ENCODE measurements around the gene AGK. TPM values are rescaled to one million over a fixed set of nuclear protein-coding genes. Genes with fewer than 3 reads are reported as not detected.

AGK gene
- total and polyA plus RNA-seq, 2 experiments from 2014 or later: 21.9 to 37.9 TPM

DNA sequence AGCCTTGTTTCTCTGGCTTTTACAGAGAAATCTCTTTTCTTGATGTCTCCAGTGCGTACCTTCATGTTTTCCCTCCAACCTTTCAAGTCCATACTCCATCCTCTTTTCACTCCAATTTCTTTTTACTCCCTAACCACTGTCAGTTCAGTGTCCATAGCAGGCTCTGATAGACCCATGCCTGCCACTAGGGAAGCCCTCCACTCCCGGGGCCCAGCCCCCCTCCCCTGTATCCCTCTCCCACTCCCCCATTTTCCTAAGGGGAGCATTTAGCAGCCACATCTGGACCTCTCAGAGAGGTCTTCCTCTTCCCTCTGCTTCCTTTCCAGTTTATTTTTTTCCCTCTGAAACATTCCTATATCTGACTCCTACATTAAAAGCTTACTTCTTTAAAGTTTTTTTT lies 117.6 kb downstream of the AGK start (continued):
- TF ChIP-seq, protein P1, sequence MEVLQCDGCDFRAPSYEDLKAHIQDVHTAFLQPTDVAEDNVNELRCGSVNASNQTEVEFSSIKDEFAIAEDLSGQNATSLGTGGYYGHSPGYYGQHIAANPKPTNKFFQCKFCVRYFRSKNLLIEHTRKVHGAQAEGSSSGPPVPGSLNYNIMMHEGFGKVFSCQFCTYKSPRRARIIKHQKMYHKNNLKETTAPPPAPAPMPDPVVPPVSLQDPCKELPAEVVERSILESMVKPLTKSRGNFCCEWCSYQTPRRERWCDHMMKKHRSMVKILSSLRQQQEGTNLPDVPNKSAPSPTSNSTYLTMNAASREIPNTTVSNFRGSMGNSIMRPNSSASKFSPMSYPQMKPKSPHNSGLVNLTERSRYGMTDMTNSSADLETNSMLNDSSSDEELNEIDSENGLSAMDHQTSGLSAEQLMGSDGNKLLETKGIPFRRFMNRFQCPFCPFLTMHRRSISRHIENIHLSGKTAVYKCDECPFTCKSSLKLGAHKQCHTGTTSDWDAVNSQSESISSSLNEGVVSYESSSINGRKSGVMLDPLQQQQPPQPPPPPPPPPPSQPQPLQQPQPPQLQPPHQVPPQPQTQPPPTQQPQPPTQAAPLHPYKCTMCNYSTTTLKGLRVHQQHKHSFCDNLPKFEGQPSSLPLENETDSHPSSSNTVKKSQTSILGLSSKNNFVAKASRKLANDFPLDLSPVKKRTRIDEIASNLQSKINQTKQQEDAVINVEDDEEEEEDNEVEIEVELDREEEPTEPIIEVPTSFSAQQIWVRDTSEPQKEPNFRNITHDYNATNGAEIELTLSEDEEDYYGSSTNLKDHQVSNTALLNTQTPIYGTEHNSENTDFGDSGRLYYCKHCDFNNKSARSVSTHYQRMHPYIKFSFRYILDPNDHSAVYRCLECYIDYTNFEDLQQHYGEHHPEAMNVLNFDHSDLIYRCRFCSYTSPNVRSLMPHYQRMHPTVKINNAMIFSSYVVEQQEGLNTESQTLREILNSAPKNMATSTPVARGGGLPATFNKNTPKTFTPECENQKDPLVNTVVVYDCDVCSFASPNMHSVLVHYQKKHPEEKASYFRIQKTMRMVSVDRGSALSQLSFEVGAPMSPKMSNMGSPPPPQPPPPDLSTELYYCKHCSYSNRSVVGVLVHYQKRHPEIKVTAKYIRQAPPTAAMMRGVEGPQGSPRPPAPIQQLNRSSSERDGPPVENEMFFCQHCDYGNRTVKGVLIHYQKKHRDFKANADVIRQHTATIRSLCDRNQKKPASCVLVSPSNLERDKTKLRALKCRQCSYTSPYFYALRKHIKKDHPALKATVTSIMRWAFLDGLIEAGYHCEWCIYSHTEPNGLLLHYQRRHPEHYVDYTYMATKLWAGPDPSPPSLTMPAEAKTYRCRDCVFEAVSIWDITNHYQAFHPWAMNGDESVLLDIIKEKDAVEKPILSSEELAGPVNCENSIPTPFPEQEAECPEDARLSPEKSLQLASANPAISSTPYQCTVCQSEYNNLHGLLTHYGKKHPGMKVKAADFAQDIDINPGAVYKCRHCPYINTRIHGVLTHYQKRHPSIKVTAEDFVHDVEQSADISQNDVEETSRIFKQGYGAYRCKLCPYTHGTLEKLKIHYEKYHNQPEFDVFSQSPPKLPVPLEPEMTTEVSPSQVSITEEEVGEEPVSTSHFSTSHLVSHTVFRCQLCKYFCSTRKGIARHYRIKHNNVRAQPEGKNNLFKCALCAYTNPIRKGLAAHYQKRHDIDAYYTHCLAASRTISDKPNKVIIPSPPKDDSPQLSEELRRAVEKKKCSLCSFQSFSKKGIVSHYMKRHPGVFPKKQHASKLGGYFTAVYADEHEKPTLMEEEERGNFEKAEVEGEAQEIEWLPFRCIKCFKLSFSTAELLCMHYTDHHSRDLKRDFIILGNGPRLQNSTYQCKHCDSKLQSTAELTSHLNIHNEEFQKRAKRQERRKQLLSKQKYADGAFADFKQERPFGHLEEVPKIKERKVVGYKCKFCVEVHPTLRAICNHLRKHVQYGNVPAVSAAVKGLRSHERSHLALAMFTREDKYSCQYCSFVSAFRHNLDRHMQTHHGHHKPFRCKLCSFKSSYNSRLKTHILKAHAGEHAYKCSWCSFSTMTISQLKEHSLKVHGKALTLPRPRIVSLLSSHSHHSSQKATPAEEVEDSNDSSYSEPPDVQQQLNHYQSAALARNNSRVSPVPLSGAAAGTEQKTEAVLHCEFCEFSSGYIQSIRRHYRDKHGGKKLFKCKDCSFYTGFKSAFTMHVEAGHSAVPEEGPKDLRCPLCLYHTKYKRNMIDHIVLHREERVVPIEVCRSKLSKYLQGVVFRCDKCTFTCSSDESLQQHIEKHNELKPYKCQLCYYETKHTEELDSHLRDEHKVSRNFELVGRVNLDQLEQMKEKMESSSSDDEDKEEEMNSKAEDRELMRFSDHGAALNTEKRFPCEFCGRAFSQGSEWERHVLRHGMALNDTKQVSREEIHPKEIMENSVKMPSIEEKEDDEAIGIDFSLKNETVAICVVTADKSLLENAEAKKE (CRISPR knock-in tag; IDR thresholded peaks at IDR 0.05): no peak
- TF ChIP-seq, protein P2, sequence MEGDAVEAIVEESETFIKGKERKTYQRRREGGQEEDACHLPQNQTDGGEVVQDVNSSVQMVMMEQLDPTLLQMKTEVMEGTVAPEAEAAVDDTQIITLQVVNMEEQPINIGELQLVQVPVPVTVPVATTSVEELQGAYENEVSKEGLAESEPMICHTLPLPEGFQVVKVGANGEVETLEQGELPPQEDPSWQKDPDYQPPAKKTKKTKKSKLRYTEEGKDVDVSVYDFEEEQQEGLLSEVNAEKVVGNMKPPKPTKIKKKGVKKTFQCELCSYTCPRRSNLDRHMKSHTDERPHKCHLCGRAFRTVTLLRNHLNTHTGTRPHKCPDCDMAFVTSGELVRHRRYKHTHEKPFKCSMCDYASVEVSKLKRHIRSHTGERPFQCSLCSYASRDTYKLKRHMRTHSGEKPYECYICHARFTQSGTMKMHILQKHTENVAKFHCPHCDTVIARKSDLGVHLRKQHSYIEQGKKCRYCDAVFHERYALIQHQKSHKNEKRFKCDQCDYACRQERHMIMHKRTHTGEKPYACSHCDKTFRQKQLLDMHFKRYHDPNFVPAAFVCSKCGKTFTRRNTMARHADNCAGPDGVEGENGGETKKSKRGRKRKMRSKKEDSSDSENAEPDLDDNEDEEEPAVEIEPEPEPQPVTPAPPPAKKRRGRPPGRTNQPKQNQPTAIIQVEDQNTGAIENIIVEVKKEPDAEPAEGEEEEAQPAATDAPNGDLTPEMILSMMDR (conservative IDR thresholded peaks at IDR 0.05; ENCODE audit: low read depth in 2 of 2): no peak

DNA sequence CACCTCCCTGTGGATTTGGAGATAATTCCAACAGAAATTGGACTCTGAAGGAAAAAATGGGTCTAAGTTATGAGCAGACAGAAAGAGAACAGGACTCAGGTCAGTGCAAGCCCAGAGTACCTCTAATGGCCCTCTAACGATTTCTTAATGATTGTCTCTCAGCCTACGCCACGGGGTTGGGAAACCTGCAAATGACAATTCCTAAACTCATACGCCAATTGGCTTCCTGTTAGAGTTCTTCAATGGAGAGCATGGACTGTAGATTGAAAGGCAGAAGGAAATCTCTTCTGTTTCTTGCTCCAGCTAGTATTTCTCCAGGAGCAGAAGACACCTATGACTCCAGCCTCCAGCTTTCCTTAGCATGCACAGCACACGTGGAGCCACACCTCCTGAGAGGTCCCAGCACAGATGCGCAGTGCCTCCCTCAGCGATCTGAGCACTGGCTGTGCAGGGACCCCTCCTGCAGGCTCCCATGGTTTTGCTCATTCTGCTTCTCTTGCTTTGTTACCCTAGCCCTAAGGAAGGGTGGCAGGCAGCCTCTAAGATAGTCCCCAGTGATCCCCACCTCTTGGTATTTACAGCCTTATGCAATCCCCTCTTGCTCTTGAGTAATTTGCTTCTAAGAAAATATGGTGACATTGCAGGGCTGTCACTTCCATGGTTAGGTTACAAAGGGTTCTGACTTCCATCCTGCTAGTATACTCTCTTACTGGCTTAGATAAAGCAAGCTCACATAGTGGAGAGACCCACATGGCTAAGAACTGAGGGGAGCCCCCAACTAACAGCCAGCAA lies 120.7 kb downstream of the AGK start:
- H3K27ac ChIP-seq (ENCODE audit: low read depth): no peak overlapping the region
- Mint-ChIP-seq H3K4me1 (peaks cover 9% of the 10 kb centered on the region; the same call in 2 of the 3 replicates), H3K27me3 (ENCODE audit: insufficient read depth, low read depth, poor library complexity) (peaks cover 6% of the 10 kb centered on the region)
- TF ChIP-seq CREB1 (CRISPR knock-in tag; IDR thresholded peaks at IDR 0.05; ENCODE audit: low read depth) (no peak), EZH2phosphoT487 (IDR thresholded peaks at IDR 0.05; ENCODE audit: unreplicated experiment) (no peak), NANOG (IDR thresholded peaks at IDR 0.05; ENCODE audit: borderline replicate concordance) (no peak), STAT1 (IDR thresholded peaks at IDR 0.05; ENCODE audit: unreplicated experiment) (no peak)
- TF ChIP-seq, protein P1 (CRISPR knock-in tag; IDR thresholded peaks at IDR 0.05): no peak

More for the DNA sequence above, 120.7 kb downstream of the AGK start:
- peaks cover 40% of the 10 kb centered on the region for H3K36me3 Mint-ChIP-seq (ENCODE audit: low read depth)
- no peaks in the 10 kb centered on the region for H3K27me3 ChIP-seq (ENCODE audit: insufficient read depth)
- no peaks in the 10 kb centered on the region for H3K4me1 ChIP-seq (ENCODE audit: insufficient read depth)
- 0 out of 2 replicates have a peak, but pooled peaks cover 3% of the 10 kb centered on the region for H4K20me1 ChIP-seq (replicated peaks; ENCODE audit: insufficient read depth)
- H3K36me3 ChIP-seq (ENCODE audit: insufficient read depth): peaks cover 3% of the 10 kb centered on the region; the same call in 1 of the 2 replicates
- no peak for ATAC-seq
- no peak for DNase-seq (ENCODE audit: low spot score)
- no peak overlapping the region for H2AFZ ChIP-seq
- H3K4me2 ChIP-seq: no peak overlapping the region
- H3K9me3 Mint-ChIP-seq: peaks cover 8% of the 10 kb centered on the region; the same call in 1 of the 3 replicates
- no peak overlapping the region for H3K27ac Mint-ChIP-seq
- no peaks in the 10 kb centered on the region for H3K79me2 ChIP-seq (replicated peaks; ENCODE audit: insufficient read depth)
- H3K9me2 ChIP-seq (ENCODE audit: insufficient read depth): no peaks in the 10 kb centered on the region
- H3K4me3 Mint-ChIP-seq: no peak overlapping the region
- H3F3A ChIP-seq (replicated peaks; ENCODE audit: low read depth): no peaks in the 10 kb centered on the region
- no peak overlapping the region for H3K4me3 ChIP-seq
